ENCODE measurements around the gene ERMP1. TPM values are rescaled to one million over a fixed set of nuclear protein-coding genes. Genes with fewer than 3 reads are reported as not detected.

The ERMP1 gene
- polyA plus RNA-seq, 3 donors: 2.5 to 3.7 (median 3.6) TPM

GRCh38 chr9:5876026-5876425 is 43.1 kb upstream of the ERMP1 start:
- Histone ChIP-seq H3K4me2 (replicated peaks; ENCODE audit: extremely low read depth, low read length, poor library complexity, severe bottlenecking) (no peak overlapping the region), H2AFZ (ENCODE audit: insufficient read depth, low read depth, low read length, poor library complexity, severe bottlenecking) (no peak overlapping the region), H3K36me3 (replicated peaks in 1 of 2; ENCODE audit: control insufficient read depth in 1 of 2, insufficient read depth in 2 of 2, low read length in 2 of 2) (no peaks in the 10 kb centered on the region), H4K20me1 (ENCODE audit: insufficient read depth, low read length) (no peaks in the 10 kb centered on the region), H3K9ac (ENCODE audit: insufficient read depth, low read length, poor library complexity, severe bottlenecking) (no peak overlapping the region), H3K4me1 (ENCODE audit: control insufficient read depth in 1 of 2, insufficient read depth in 2 of 2, low read length in 2 of 2) (no peaks in the 10 kb centered on the region), H3K27me3 (ENCODE audit: control insufficient read depth in 2 of 2, insufficient read depth in 2 of 2, low read length in 2 of 2) (no peaks in the 10 kb centered on the region), H3K9me3 (replicated peaks in 1 of 2; ENCODE audit: control insufficient read depth in 1 of 2, insufficient read depth in 1 of 2, low read length in 2 of 2) (no peaks in the 10 kb centered on the region), H3K4me3 (replicated peaks in 1 of 3; ENCODE audit: low read depth in 2 of 3, low read length in 3 of 3) (no peak overlapping the region), H3K79me2 (ENCODE audit: insufficient read depth, low read length) (no peaks in the 10 kb centered on the region), H3K27ac (ENCODE audit: low read depth in 1 of 2, low read length in 2 of 2) (no peak overlapping the region)
- H3K27ac Mint-ChIP-seq: no peak overlapping the region
- H3K27me3 Mint-ChIP-seq (ENCODE audit: low read depth in 3 of 3): peaks cover 0 to 4% (median 0%) of the 10 kb centered on the region in 3 donors
- H3K36me3 Mint-ChIP-seq: no peaks in the 10 kb centered on the region
- intact Hi-C loops (cut with micrococcal nuclease): no loop called here
- no peaks in the 10 kb centered on the region for H3K9me3 Mint-ChIP-seq
- H3K4me3 Mint-ChIP-seq: no peak overlapping the region
- no CpG with 5 or more reads among the region's 1 CpG for WGBS (ENCODE audit: insufficient coverage)
- H3K4me1 Mint-ChIP-seq: no peaks in the 10 kb centered on the region
- no peak for TF ChIP-seq CTCF (IDR thresholded peaks at IDR 0.05)
- DNase-seq: no peak

GRCh38 chr9:5874048-5874447 is 41.1 kb upstream of the ERMP1 start:
- H2AFZ ChIP-seq (ENCODE audit: insufficient read depth, low read depth, low read length, poor library complexity, severe bottlenecking): no peak overlapping the region
- no peaks in the 10 kb centered on the region for H3K79me2 ChIP-seq (ENCODE audit: insufficient read depth, low read length)
- WGBS (ENCODE audit: insufficient coverage): no CpG with 5 or more reads among the region's 2 CpGs
- intact Hi-C loops (cut with micrococcal nuclease): no loop called here
- H4K20me1 ChIP-seq (ENCODE audit: insufficient read depth, low read length): no peaks in the 10 kb centered on the region
- H3K4me1 ChIP-seq (ENCODE audit: control insufficient read depth in 1 of 2, insufficient read depth in 2 of 2, low read length in 2 of 2): no peaks in the 10 kb centered on the region
- no peak overlapping the region for H3K27ac Mint-ChIP-seq
- H3K9ac ChIP-seq (ENCODE audit: insufficient read depth, low read length, poor library complexity, severe bottlenecking): no peak overlapping the region
- no peaks in the 10 kb centered on the region for H3K27me3 ChIP-seq (ENCODE audit: control insufficient read depth in 2 of 2, insufficient read depth in 2 of 2, low read length in 2 of 2)
- no peaks in the 10 kb centered on the region for H3K36me3 ChIP-seq (replicated peaks in 1 of 2; ENCODE audit: control insufficient read depth in 1 of 2, insufficient read depth in 2 of 2, low read length in 2 of 2)
- no peaks in the 10 kb centered on the region for H3K36me3 Mint-ChIP-seq
- H3K27ac ChIP-seq (ENCODE audit: low read depth in 1 of 2, low read length in 2 of 2): no peak overlapping the region
- H3K4me3 Mint-ChIP-seq: no peak overlapping the region
- H3K4me2 ChIP-seq (replicated peaks; ENCODE audit: extremely low read depth, low read length, poor library complexity, severe bottlenecking): no peak overlapping the region
- no peak for DNase-seq
- H3K9me3 Mint-ChIP-seq: peaks cover 0 to 3% (median 0%) of the 10 kb centered on the region in 7 donors
- H3K9me3 ChIP-seq (replicated peaks in 1 of 2; ENCODE audit: control insufficient read depth in 1 of 2, insufficient read depth in 1 of 2, low read length in 2 of 2): no peaks in the 10 kb centered on the region
- no peak overlapping the region for H3K4me3 ChIP-seq (replicated peaks in 1 of 3; ENCODE audit: low read depth in 2 of 3, low read length in 3 of 3)
- no peak for TF ChIP-seq CTCF (IDR thresholded peaks at IDR 0.05)
- H3K4me1 Mint-ChIP-seq: no peaks in the 10 kb centered on the region
- peaks cover 0 to 4% (median 0%) of the 10 kb centered on the region in 3 donors for H3K27me3 Mint-ChIP-seq (ENCODE audit: low read depth in 3 of 3)

All from CD14-positive monocyte (primary cell).